Non-pigmented ciliary epithelial cell (primary cell): ENCODE data around the gene SNX13.

Experiments used
- DNase-seq: peaks from one replicate; pipeline ENCODE4 v3.0.0-alpha.2; 2010; ENCODE audit warnings: low read depth

Gene SNX13

DNA sequence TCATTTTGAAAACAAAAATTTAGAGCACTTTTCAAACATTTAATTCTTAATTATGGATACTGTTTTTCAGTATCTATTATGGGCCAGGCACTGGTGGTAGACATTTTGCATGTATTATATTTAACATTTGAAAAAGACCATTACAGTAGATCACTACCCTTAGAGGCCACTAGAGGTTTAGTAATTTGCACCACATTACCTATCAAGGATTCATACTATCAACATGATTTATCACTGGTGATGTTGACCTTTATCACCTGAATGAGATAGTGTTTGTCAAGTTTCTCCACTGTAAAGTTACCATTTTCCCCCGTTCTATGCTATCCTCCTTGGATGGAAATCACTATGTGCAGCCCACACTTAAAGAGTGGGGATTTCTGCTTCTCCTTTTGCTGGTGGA lies 4.4 kb upstream of the SNX13 start:
- no peak for DNase-seq

DNA sequence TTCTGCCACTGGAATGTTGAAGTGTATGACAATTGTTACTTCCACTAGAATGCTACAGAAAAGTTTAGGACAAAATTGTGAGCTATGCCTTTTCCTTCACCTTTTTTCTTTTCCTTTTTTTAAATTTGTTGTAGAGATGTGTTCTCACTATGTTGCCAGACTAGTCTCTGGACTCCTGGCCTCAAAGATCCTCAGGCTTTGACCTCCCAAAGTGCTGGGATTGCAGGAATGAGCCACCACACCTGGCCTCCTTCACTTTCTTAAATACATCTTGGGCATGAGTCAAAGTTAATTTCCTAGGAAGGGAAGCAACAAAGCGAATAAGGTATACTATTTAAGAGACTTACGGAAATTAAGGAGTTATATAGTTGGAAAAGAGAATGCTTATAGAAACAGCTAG lies 2.7 kb upstream of the SNX13 start:
- DNase-seq = no peak

DNA sequence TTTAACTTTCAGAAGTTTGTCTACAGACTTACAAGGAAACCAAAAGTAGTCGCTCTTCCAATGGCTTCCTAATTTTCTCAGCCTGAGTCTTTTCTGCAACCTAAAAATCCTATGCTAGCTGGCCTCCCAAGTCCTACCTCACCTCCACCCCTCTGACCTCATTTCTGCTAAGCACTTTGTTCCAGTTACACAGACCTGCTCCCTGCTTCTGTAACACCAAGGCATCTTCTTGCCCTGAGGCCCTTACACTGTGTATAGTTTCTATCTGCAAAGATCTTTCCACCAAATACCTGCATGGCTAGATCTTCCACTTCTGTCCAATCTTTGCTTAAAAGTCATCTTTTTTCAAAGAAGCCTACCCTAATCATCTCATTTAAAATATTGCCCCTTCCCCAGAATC lies 1.9 kb upstream of the SNX13 start:
- DNase-seq = no peak

DNA sequence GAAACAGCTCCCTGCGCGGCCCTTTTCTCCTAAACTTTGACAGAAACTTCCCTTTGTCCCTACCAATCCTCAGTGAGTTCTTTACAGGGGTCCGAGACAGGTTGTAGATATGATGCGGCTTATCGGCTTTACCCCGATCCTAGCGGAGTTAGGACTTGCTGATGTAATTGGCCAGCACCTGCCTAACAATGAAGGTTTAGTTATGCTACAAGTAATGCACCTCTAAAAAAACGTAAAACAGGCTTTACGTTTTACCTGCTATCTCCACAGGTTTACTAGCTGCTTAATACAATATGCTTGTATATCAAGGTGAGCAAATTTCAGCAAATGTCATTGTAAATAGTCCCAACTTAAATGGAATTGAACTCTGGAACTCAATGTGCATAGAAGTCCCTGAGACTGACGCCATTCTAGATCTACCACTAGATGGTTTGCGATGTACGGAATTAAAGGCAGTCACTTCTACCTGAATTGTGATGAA lies 697 bp upstream of the SNX13 start:
- DNase-seq = no peak

DNA sequence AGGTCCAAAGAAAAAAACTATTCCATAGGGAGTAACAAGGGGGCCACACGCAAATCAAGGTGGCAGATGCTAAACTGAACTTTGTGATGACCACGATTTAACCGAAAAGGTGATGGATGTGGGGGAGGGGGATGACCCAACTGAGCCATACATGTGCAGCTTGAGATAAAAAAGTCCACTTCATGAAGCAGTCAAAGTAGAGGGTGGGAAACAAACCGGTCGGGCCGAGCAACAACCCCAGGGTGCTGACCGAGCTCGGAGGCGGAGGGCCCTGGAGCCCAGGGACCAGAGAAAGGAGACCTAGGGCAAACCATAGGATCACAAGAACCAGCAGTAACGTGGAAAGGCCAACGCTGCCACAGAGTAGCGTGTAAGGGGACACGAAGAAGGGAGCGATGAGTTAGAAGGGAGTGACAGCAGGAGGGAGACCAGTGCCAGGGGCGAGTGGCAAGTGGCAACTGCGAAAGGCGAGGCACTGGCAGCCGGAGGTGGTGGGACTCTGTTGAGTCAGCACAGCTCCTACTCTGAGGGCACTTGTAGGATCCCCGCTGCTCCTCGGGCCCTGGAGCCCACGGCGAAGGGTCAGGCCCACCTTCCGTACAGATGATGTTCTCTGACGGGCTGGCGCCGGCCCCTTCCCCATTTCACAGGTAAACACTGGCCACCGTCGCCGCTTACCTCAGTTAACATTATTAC lies 540 bp downstream of the SNX13 start:
- no peak for DNase-seq

DNA sequence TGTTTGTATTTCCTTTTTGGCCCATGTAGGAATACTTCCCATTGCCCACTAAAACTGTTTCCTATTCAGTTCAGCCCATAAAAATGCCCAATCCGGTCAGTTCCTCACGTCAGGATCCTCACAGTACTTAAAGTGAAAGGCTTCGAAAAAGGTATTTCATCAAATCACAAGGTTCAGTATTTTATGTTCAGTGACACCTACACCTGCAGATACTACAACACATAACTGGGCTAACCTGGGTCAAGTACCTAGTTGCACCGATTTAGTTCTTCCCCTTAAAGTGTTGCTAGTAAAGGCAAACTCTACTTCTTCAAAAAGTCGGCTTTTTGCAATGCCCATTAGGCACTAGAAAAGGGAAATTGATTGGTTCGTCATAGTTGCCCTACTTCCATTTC lies 1.1 kb downstream of the SNX13 start:
- DNase-seq = no peak

DNA sequence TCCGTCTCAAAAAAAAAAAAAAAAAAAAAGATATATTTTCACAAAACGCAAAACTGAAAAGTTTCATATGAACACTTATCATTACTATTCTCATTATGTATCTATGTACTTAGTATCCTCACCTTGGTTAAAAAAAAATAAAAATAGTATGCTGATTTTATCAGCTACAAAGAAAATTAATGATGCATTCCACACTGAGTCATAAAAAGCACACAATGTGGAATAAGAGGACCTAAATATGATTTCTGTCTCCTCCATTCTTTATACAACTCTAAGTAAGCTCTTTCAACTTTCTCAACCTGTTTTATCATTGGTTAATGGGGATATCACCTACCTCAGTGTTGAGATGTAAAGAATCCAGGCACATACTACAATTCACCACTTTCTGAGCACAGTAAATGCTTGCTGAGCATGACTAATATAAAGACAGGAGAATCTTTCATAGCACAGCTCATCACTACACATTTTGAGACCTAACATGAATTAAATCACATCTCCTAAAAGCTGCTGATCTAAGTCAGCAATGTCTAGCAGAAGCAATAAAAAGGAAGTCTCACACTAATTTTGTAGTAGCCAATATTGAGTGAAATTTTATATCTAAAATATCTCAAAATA lies 2.7 kb downstream of the SNX13 start:
- DNase-seq = no peak

DNA sequence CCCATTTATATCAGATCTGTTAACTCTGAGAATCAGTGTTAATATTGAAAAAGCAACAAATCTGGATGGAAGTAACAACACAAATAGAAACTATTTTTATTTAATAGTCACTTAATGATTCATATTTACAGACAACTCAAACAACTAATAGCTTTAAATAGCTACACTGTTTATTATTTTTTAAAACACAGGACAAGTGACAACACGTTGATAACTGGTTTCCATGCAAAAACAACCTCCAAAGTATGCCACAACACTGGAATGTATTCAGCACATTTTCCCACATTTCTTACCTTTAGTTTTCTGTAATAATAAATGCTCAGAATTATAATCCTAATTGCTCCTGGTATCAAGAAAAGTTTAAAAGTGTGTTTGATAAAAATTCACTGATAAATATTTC lies 4.0 kb downstream of the SNX13 start:
- no peak for DNase-seq

DNA sequence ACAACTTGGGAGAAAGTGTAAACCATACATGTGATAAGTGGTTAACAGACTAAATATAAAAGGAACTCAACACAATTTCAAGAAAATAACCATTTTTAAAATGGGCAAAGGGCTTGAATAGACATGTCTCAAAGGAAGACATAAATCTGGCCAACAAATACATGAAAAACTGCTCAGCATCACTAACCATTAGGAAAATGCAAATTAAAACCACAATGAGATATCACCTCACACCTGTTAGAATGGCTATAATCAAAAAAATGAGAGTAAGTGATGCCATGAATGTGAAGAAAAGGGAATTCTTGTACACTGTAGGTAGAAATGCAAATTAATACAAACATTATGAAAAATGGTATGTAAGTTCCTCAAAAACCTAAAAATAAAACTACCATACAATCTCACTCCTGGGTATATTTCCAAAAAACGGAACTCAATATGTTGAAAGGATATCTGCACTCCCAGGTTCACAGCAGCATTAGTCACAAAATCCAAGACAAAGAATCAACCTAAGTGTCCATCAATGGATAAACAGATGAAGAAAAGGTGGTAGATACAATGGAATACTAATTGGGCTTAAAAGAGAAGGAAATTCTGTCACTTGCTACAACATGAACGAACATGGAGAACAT lies 5.6 kb downstream of the SNX13 start:
- no peak for DNase-seq

DNA sequence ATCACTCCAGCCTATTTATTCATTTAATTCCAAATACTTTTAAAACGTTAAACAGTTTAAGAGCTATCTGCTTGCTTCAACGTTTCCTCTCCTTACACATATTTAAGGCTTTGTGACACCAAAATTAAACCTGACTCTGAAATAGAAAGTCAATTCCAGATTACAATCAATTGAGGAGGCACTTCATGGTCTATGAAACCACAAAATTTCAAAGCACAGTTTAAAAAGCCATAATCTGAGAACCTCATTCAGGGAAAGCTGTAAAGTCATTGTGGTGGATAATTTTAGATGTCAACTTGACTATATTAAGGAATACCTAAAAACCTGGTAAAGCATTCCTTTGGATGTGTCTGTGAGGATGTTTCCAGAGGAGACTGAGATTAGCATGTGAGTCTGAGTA lies 6.2 kb downstream of the SNX13 start:
- no peak for DNase-seq

DNA sequence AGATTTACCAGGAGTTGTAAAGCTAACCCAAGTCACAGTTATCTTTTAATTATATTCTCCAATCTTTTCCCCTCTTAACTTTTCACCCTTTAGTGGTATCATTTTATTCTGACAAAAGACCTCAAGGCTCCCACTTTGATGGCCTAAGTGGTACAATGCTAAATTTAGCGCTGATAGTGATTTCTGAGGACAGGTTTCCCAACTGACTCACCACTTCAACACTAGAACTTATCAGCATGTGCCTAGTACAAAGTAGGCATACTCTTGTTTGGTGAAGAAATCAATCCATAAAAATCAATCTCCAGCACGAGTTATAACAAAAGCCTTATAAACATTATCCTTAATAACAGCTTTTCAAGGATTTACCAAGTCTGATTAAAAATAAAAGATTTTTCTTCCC lies 7.5 kb downstream of the SNX13 start:
- no peak for DNase-seq

DNA sequence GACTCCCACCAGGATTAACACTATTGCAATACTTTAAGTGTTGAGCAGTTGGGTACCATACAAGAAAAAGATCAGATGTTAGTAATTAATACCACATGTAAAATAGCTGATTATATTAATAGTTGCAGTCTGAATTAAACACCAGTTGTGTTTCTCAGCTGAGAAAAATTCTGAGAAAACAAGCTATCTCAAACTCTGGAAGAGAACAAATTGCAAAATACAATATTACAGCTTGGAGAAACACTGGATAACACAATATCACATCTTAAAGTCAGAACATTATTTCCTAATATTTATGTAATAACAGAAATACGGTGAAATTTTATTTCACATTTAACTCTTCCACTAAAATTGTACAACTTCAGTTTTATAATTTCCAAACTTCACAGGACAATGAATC lies 9.2 kb downstream of the SNX13 start:
- no peak for DNase-seq

DNA sequence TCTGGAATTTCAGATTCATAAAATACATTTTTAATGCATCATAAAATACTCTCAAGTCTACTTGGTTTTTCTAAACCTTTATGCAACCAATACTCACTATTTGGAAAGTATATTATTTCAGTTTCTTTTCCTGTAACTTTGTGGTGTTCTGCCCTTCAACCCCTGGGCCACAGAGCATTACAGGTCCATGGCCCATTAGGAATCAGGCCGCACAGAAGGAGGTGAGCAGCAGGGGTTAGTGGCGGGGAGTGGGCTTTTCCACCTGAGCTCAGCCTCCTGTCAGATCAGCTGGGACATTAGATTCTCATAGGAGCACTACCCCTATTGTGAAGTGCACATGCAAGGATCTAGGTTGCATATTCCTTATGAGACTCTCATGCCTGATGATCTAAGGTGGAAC lies 9.7 kb downstream of the SNX13 start:
- DNase-seq = no peak

DNA sequence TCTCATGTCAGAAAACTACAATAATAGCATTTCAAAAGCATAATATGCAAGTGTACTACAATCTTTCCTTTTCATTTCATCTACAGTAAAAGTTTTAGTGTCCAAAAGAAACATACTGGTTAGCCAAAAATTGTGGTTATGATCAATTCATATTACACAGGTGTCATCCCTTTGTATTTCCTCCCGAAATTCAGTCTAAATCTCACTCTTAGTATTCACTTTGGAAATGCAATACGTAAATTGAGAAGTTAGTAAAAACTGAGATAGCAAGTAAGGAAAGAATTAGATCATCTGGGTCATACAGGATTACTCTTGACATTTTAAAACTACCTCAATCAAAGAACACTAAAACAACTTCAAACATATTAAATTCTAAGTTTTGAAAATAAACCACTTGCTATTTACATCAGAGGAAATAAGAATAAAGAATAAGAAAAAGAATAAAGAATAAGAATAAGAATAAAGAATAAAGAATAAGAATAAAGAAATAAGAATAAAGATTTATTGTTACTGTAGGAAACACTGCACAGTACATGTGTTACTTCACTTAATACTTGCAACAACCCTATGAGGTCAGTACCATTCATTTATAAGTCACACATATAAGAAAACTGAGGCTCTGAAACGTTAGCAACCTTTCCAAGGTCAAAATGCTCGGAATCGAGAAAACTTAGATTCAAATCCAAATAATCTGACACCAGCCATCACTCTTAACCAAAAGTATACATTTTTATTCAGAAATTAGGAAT lies 10.5 kb downstream of the SNX13 start:
- no peak for DNase-seq

DNA sequence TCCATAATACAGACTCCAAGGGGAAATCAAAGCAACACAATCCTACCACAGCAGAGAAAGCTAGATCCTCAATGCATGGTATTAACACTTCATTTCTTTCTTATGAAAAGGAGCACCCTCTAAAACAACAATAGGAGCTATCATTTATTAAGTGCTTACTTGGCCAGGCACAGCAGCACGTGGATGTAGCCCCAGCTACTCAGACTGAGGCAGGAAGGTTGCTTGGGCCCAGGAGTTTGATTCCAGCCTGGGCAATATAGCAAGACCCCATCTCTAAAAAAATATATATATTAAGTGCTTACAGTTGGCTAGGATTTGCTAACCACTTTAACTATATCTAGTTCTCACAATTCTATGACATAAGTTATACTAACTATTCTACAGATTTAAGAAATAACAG lies 12.2 kb downstream of the SNX13 start:
- DNase-seq = no peak

DNA sequence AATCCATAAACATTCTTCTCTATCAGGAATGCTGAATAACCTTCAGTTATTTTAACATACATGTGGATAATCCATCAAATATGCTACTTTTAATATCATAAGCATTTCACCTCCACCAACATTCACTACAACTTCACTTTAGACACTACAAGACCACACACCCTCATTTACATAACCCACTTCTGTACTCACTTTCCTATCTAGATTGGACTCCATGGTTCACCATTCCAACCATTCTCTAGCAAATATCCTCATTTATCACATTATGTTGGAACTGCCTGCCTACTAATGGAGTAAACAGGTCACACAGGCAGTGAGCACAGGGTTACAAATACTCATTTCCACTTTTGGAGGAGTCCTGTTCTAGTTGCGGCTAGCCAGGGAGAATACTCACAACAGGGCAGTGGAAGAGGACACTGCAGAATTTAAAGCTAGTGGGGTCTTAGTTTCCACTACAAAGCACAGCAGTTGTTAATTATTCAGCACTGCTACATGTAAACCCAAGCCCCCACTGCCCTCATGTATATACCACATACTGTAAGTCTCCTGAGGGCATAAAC lies 18.4 kb downstream of the SNX13 start:
- DNase-seq = no peak

DNA sequence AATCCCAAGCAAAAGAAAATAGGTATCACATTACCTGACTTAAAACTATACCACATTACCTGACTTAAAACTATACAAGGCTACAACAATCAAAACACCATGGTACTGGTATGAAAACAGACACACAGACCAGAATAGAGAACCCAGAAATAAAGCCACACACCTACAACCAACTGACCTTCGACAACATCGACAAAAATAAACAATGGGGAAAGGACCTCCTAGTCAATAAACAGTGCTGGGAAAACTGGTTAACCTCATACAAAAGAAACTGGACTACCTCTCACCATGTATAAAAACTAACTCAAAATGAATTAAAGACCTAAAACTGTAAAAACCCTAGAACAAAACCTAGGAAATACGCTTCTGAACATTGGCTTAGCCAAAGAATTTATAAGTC lies 22.5 kb downstream of the SNX13 start:
- DNase-seq = no peak

DNA sequence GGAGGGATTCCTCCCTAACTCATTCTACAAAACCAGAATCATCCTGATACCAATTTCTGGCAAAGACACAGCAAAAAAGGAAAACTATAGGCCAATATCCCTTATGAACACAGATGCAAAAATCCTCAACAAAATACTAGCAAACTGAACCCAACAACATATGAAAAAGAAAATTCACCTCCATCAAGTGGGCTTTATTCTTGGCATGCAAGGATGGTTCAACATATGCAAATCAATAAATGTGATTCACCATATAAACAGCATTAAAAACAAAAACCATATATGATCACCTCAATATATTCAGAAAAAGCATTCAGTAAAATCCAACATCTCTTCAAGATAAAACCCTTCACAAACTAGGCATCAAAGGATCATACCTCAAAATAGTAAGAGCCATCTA lies 23.5 kb downstream of the SNX13 start:
- no peak for DNase-seq

DNA sequence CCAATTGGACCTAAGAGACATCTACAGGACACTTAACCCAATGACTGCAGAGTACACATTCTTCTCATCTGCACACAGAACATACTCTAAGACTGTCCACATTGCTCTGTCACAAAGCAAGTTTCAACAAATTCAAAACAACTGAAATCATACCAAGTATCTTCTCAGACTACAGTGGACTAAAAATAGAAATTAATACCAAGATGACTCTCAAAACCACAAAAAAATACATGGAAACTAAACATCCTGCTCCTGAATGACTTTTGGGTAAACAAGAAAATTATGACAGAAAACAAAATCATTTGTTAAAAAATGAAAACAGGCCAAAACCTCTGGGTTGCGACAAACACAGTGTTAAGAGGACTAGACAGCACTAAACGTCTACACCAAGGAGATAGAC lies 24.5 kb downstream of the SNX13 start:
- no peak for DNase-seq

DNA sequence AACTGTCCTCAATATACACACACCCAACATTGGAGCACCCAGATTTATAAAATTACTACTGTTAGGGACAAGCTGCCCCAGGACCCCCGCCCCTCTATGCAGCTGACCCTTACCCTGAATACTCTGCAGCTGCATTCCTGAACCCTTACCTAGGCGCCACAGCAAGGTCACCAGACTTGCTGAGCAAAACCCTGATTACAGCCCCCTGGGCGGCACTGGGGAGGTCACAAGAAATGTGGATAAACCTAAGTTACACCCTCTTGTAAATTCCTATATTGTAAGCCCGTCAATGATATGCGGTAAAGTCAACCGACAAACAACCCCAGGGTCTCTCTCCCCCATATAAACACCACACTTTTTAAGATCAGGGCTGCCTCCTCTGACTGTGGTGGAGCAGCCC lies 25.1 kb downstream of the SNX13 start:
- no peak for DNase-seq

DNA sequence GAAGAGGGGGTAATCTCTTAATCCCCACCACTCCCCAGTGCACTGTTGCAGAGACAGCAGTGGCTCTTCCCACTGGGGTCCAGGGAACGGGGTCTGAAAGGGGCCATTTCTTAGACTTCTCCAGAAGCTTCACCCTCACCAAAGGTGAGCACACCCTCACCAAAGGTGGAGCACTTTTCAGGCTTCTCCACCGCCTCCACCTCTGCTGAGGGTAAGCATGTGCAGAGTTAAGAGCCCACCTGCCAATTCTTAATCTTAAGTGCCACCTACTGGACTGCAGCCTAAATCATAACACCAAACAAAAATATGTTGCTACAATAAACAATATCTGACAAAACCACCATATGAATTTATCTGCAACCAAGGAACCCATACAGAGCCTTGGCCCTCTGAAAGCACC lies 27.0 kb downstream of the SNX13 start:
- DNase-seq = no peak

DNA sequence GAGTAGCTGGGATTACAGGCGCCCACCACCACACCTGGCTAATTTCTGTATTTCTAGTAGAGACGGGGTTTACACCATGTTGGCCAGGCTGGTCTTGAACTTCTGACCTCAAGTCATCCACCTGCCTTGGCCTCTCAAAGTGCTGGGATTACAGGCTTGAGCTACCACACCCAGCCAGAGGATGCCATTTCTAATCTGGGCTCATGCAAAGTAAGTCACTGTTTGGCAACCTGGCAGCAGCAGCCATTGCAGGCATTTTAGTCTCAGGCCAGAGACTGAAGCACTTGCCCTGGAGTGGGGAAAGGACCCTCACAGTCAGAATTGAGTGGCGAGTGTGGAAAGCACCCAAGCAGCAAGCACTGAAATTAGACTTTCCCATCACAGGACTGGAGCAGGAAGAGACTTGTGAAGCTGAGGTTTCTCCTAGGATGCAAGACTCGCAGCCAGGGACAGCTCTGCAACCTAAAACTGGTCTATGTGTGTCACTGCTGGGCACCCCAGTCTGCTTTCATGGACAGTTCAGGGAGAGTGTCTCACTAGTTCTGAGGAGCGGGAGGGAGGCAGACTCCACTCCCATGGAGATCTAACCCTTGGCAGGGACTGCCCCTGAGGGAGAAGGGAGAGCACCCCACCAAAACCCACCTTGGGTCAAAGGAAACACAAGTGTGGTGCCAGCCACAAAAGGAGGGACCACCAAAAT lies 27.6 kb downstream of the SNX13 start:
- no peak for DNase-seq
